Aorta (tissue), 5 donors: ENCODE data around the gene KMT5C. TPM values are rescaled to one million over a fixed set of nuclear protein-coding genes. Genes with fewer than 3 reads are reported as not detected.

Experiments
- ATAC-seq: fragments of 200-7000 bp; cut with Tn5 transposase; one replicate; pipeline ENCODE4 v1.9.1; 2022; ENCODE audit warnings: moderate library complexity; ENCODE audit not compliant: low FRiP score
- DNase-seq, 2 donors: peaks; one replicate each; pipeline ENCODE4 v3.0.0-alpha.2; 2020
- H3K27ac ChIP-seq, 2 donors: one replicate each; pipeline ENCODE4 v1.5.1; 2013; ENCODE audit warnings: low read length in 2 of 2, mild to moderate bottlenecking in 2 of 2, moderate library complexity in 2 of 2, control low read depth in 1 of 2, inconsistent platforms in 1 of 2, low read depth in 1 of 2
- H3K27me3 ChIP-seq, 2 donors: one replicate each; pipeline ENCODE4 v1.6.1; 2013; ENCODE audit warnings: control low read depth in 1 of 2, low read length in 1 of 2, mild to moderate bottlenecking in 1 of 2, moderate library complexity in 1 of 2; ENCODE audit not compliant: insufficient read depth in 2 of 2, control insufficient read depth in 1 of 2
- H3K36me3 ChIP-seq, 2 donors: one replicate each; pipeline ENCODE4 v1.6.1; 2013; ENCODE audit warnings: control low read depth in 1 of 2, low read length in 1 of 2, mild to moderate bottlenecking in 1 of 2; ENCODE audit not compliant: insufficient read depth in 2 of 2, control insufficient read depth in 1 of 2
- H3K4me1 ChIP-seq, 2 donors: one replicate each; pipeline ENCODE4 v1.6.1; 2013; ENCODE audit warnings: low read length in 2 of 2, control low read depth in 1 of 2, mild to moderate bottlenecking in 1 of 2, moderate library complexity in 1 of 2; ENCODE audit not compliant: insufficient read depth in 2 of 2, control insufficient read depth in 1 of 2
- H3K4me3 ChIP-seq, 2 donors: one replicate each; pipeline ENCODE4 v1.5.1; 2013; ENCODE audit warnings: low read length in 2 of 2, control low read depth in 1 of 2, mild to moderate bottlenecking in 1 of 2
- H3K9me3 ChIP-seq: one replicate; pipeline ENCODE4 v1.6.1; 2013; ENCODE audit warnings: mild to moderate bottlenecking, low read length; ENCODE audit not compliant: control insufficient read depth
- WGBS, 2 donors: extraction: QIAGEN DNeasy Blood & Tissue Kit; methylation state at CpG; one replicate each; pipeline ENCODE4 v1.1.7; 2013; 5-methylcytosine and 5-hydroxymethylcytosine counted together
- intact Hi-C, 2 donors: fragments of 100-400 bp; cut with DNase I; formaldehyde crosslinking; loops; one replicate each; pipeline versions ENCODE4 v1.14.2 to v1.15.0; 2022
- polyA plus RNA-seq, 2 donors: library from polyadenylated mRNA; stranded (reverse); fragments of 200-250 nt; gene quantifications; one replicate each; pipeline ENCODE4 v1.2.3, GENCODE V29; 2013
- total RNA-seq, 2 donors: library from RNA; stranded (reverse); fragmentation: NEBNext Ultra II Directional; extraction: Animal tissue kit (Norgen Biotek cat#: 25700); gene quantifications; one replicate each; pipeline ENCODE4 v1.2.1, GENCODE V29; 2021
- donor health status: healthy with polysubstance abuse.
- donor health status: Bipolar disorder and iron deficiency.
- donor health status: DM: no; HTN: no; CAD: no.
- donor health status: DM: no; HTN: no; CAD: no.
- donor health status: DM: yes; HTN: yes; CAD: no.

KMT5C gene
- total and polyA plus RNA-seq, 4 donors, result 3.4 to 13.2 (median 8.7) TPM

- intact Hi-C loops, result no loop called here
- Histone ChIP-seq H3K36me3 (peaks cover 0 to 2% of the 10 kb centered on the region in 2 donors), H3K27ac (no peak overlapping the region), H3K4me3 (no peak overlapping the region), H3K9me3 (no peaks in the 10 kb centered on the region), H3K27me3 (no peaks in the 10 kb centered on the region), H3K4me1 (no peaks in the 10 kb centered on the region)
- ATAC-seq (no peak), DNase-seq (peak in 1 of 2 donors; percentile 60)
- WGBS, 2 donors, result 86 to 90% methylated on average over 35 to 39 of the region's 39 CpGs
Measured at GRCh38 chr19:55304279-55304978, 35.2 kb upstream of the KMT5C start.

- peaks cover 0 to 2% of the 10 kb centered on the region in 2 donors for H3K36me3 ChIP-seq
- no peak for ATAC-seq
- WGBS, 2 donors, result 80 to 81% methylated on average over 14 of the region's 14 CpGs
Measured at GRCh38 chr19:55304980-55305379, 34.7 kb upstream of the KMT5C start.

GRCh38 chr19:55305491-55305890 lies 34.2 kb upstream of the KMT5C start:
- Histone ChIP-seq H3K9me3 (no peaks in the 10 kb centered on the region), H3K27ac (no peak overlapping the region), H3K4me3 (no peak overlapping the region), H3K36me3 (peaks cover 0 to 2% of the 10 kb centered on the region in 2 donors), H3K4me1 (no peaks in the 10 kb centered on the region), H3K27me3 (no peaks in the 10 kb centered on the region)
- 83% methylated on average over 9 of the region's 9 CpGs for WGBS, 2 donors
- ATAC-seq, result no peak
- no peak for DNase-seq
- intact Hi-C loops, result no loop called here

More at GRCh38 chr19:55304980-55305379, 34.7 kb upstream of the KMT5C start:
- intact Hi-C loops, result no loop called here
- Histone ChIP-seq H3K27me3 (no peaks in the 10 kb centered on the region), H3K4me1 (no peaks in the 10 kb centered on the region), H3K27ac (no peak overlapping the region), H3K9me3 (no peaks in the 10 kb centered on the region), H3K4me3 (no peak overlapping the region)
- peak in 1 of 2 donors; percentile 40 for DNase-seq

GRCh38 chr19:55305983-55306562 lies 33.6 kb upstream of the KMT5C start:
- Histone ChIP-seq H3K4me3 (no peak overlapping the region), H3K9me3 (no peaks in the 10 kb centered on the region), H3K36me3 (peaks cover 0 to 2% of the 10 kb centered on the region in 2 donors), H3K4me1 (no peaks in the 10 kb centered on the region), H3K27ac (no peak overlapping the region), H3K27me3 (no peaks in the 10 kb centered on the region)
- intact Hi-C loops, result no loop called here
- WGBS, 2 donors, result 92% methylated on average over 17 of the region's 17 CpGs
- DNase-seq, result no peak
- no peak for ATAC-seq

- 82% methylated on average over 3 of the region's 3 CpGs for WGBS, 2 donors
- ATAC-seq (no peak), DNase-seq (no peak)
- Histone ChIP-seq H3K27ac (no peak overlapping the region), H3K27me3 (no peaks in the 10 kb centered on the region), H3K9me3 (no peaks in the 10 kb centered on the region), H3K4me3 (no peak overlapping the region), H3K4me1 (no peaks in the 10 kb centered on the region), H3K36me3 (peaks cover 0 to 2% of the 10 kb centered on the region in 2 donors)
- intact Hi-C loops, result no loop called here
Measured at GRCh38 chr19:55306712-55307111, 33.0 kb upstream of the KMT5C start.

GRCh38 chr19:55308281-55308680 lies 31.4 kb upstream of the KMT5C start:
- Histone ChIP-seq H3K9me3 (no peaks in the 10 kb centered on the region), H3K4me3 (no peak overlapping the region), H3K27me3 (no peaks in the 10 kb centered on the region), H3K36me3 (peaks cover 0 to 2% of the 10 kb centered on the region in 2 donors), H3K4me1 (no peaks in the 10 kb centered on the region), H3K27ac (no peak overlapping the region)
- ATAC-seq (no peak), DNase-seq (no peak)
- WGBS, 2 donors, result 95% methylated on average over 10 to 11 of the region's 11 CpGs
- intact Hi-C loops, result no loop called here

- ATAC-seq (no peak), DNase-seq (no peak)
- no peaks in the 10 kb centered on the region for H3K4me1 ChIP-seq
- no peaks in the 10 kb centered on the region for H3K27me3 ChIP-seq
- no peak overlapping the region for H3K27ac ChIP-seq
- WGBS, 2 donors, result 80 to 85% methylated on average over 5 of the region's 5 CpGs
- H3K36me3 ChIP-seq, result peaks cover 0 to 2% of the 10 kb centered on the region in 2 donors
- intact Hi-C loops, result no loop called here
- no peak overlapping the region for H3K4me3 ChIP-seq
- no peaks in the 10 kb centered on the region for H3K9me3 ChIP-seq
Measured at GRCh38 chr19:55309448-55309847, 30.2 kb upstream of the KMT5C start.

GRCh38 chr19:55310498-55310897 lies 29.2 kb upstream of the KMT5C start:
- H3K36me3 ChIP-seq, result peaks cover 0 to 2% of the 10 kb centered on the region in 2 donors
- intact Hi-C loops, result no loop called here
- H3K9me3 ChIP-seq, result no peaks in the 10 kb centered on the region
- 63 to 67% methylated on average over 7 of the region's 7 CpGs for WGBS, 2 donors
- no peaks in the 10 kb centered on the region for H3K27me3 ChIP-seq
- no peak for ATAC-seq
- no peak for DNase-seq
- no peaks in the 10 kb centered on the region for H3K4me1 ChIP-seq
- no peak overlapping the region for H3K4me3 ChIP-seq
- H3K27ac ChIP-seq, result no peak overlapping the region

- Histone ChIP-seq H3K4me3 (no peak overlapping the region), H3K4me1 (no peaks in the 10 kb centered on the region), H3K27ac (no peak overlapping the region), H3K9me3 (no peaks in the 10 kb centered on the region), H3K36me3 (no peaks in the 10 kb centered on the region), H3K27me3 (no peaks in the 10 kb centered on the region)
- WGBS, 2 donors, result 88 to 90% methylated on average over 9 of the region's 9 CpGs
- intact Hi-C loops, result no loop called here
- no peak for DNase-seq
- no peak for ATAC-seq
Measured at GRCh38 chr19:55311397-55311796, 28.3 kb upstream of the KMT5C start.
